Transverse colon (tissue), 3 donors: ENCODE data around the gene LEF1.

Experiments
- EP300 ChIP-seq: sonication (generic); formaldehyde crosslinking; IDR thresholded peaks from one replicate; pipeline ENCODE4 v1.6.1; 2017; ENCODE audit warnings: antibody characterized with exemption, low read depth
- TF ChIP-seq, protein P1 (sequence below), 5 experiments: fragments of 200-600 bp in 3 of 5; fragments of 450-650 bp in 2 of 5; sonication (generic) in 3 of 5; IDR thresholded peaks; 1 replicate in 2 of 5; 2 replicates in 3 of 5; pipeline ENCODE4 v1.5.1; 2016 to 2017; ENCODE audit warnings: antibody characterized with exemption in 5 of 5, inconsistent platforms in 3 of 5, mild to moderate bottlenecking in 2 of 5, moderate library complexity in 1 of 5

DNA sequence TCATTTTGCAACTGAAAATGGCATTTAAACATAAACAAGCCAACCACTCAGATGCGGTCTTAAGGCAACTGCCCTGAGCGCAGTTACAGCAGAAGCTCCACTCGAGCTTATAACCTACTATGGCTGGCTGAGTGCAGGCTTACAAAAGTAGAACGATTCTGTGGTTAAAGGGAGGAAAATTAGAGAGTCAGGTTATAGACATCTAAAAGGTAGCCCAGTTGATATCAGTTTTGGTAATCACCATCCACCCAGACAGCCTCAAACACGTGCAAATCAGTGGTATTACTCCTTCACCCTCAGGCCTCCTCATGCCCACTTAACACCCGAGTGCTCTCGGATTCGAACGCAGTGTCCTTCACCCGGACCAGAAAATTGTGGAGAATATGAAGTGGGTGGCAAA lies 3.1 kb downstream of the LEF1 start:
- TF ChIP-seq, protein P1, sequence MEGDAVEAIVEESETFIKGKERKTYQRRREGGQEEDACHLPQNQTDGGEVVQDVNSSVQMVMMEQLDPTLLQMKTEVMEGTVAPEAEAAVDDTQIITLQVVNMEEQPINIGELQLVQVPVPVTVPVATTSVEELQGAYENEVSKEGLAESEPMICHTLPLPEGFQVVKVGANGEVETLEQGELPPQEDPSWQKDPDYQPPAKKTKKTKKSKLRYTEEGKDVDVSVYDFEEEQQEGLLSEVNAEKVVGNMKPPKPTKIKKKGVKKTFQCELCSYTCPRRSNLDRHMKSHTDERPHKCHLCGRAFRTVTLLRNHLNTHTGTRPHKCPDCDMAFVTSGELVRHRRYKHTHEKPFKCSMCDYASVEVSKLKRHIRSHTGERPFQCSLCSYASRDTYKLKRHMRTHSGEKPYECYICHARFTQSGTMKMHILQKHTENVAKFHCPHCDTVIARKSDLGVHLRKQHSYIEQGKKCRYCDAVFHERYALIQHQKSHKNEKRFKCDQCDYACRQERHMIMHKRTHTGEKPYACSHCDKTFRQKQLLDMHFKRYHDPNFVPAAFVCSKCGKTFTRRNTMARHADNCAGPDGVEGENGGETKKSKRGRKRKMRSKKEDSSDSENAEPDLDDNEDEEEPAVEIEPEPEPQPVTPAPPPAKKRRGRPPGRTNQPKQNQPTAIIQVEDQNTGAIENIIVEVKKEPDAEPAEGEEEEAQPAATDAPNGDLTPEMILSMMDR (IDR thresholded peaks at IDR 0.05), result no peak
- no peak for TF ChIP-seq EP300
